BJ (cell line): ENCODE results near the gene ITPRIPL2. TPM values are rescaled to one million over a fixed set of nuclear protein-coding genes. Genes with fewer than 3 reads are reported as not detected.

Source experiments
- CTCF ChIA-PET: fragments of 350-600 bp; formaldehyde crosslinking; extraction: SDS; loops from one replicate; lab custom pipeline; 2021; ENCODE audit warnings: antibody characterized with exemption, inconsistent platforms; lab: Yijun Ruan, JAX
- POLR2A ChIA-PET: fragments of 300-600 bp; sonication (Branson Sonifier 250); formaldehyde crosslinking; extraction: SDS; loops from one replicate; lab custom pipeline; 2021; ENCODE audit warnings: antibody characterized with exemption; lab: Charles Lee
- DNase-seq: peaks from one replicate; pipeline ENCODE4 v3.0.0-alpha.2; 2011; ENCODE audit warnings: low read depth
- H3K27me3 ChIP-seq: 2 replicates; pipeline ENCODE4 v1.6.0; 2011; ENCODE audit warnings: low read length; ENCODE audit not compliant: control insufficient read depth, insufficient read depth
- H3K36me3 ChIP-seq: 2 replicates; pipeline ENCODE4 v1.5.1; 2011; ENCODE audit warnings: low read length; ENCODE audit not compliant: control insufficient read depth, insufficient read depth
- H3K4me3 ChIP-seq: 2 replicates; pipeline ENCODE4 v1.5.1; 2011; ENCODE audit warnings: low read depth, mild to moderate bottlenecking, control low read depth, low read length
- CTCF ChIP-seq: IDR thresholded peaks from 2 replicates; pipeline ENCODE4 v1.5.1; 2011; ENCODE audit warnings: low read depth, mild to moderate bottlenecking, control low read depth, inconsistent platforms, low read length, moderate library complexity; ENCODE audit not compliant: insufficient read depth
- polyA plus RNA-seq: library from polyadenylated mRNA; depleted of rRNA; stranded (reverse); fragments of >200 nt; gene quantifications from 2 replicates; pipeline ENCODE4 v1.2.3, GENCODE V29; 2011

The ITPRIPL2 gene
- polyA plus RNA-seq, 1 experiment, result 14.9 TPM

GRCh38 chr16:19071811-19072777 is 41.7 kb upstream of the ITPRIPL2 start:
- no peak for DNase-seq
- Histone ChIP-seq H3K4me3 (no peak overlapping the region), H3K36me3 (peaks cover 11% of the 10 kb centered on the region), H3K27me3 (no peaks in the 10 kb centered on the region)
- TF ChIP-seq CTCF, result peak; percentile 86
- ChIA-PET POLR2A (no interaction called here), CTCF (interaction anchor here (0.6 to 3.9 kb wide), 10 partner anchors 9 to 156 kb away, joined by 3 to 36 read pairs (median 4); partner anchors contain the start of gene TMC7)

- TF ChIP-seq CTCF, result no peak
- no peaks in the 10 kb centered on the region for H3K27me3 ChIP-seq
- H3K36me3 ChIP-seq, result peaks cover 11% of the 10 kb centered on the region
- POLR2A ChIA-PET, result no interaction called here
- CTCF ChIA-PET, result interaction anchor here (0.5 to 3.9 kb wide), 5 partner anchors 12 to 483 kb away, joined by 3 to 36 read pairs (median 14); partner anchors contain the start of gene TMC7
- no peak for DNase-seq
- no peak overlapping the region for H3K4me3 ChIP-seq
Observed at GRCh38 chr16:19073344-19073743, 40.4 kb upstream of the ITPRIPL2 start.

- H3K27me3 ChIP-seq, result no peaks in the 10 kb centered on the region
- ChIA-PET CTCF (interaction anchor here (0.5 to 3.9 kb wide), 5 partner anchors 12 to 92 kb away, joined by 3 to 36 read pairs (median 14); partner anchors contain the start of gene TMC7), POLR2A (no interaction called here)
- H3K36me3 ChIP-seq, result peaks cover 13% of the 10 kb centered on the region
- no peak for TF ChIP-seq CTCF
- no peak for DNase-seq
- H3K4me3 ChIP-seq, result no peak overlapping the region
Observed at GRCh38 chr16:19073863-19074262, 39.9 kb upstream of the ITPRIPL2 start.

GRCh38 chr16:19075511-19075910 is 38.3 kb upstream of the ITPRIPL2 start:
- TF ChIP-seq CTCF, result no peak
- Histone ChIP-seq H3K27me3 (no peaks in the 10 kb centered on the region), H3K36me3 (peaks cover 13% of the 10 kb centered on the region), H3K4me3 (no peak overlapping the region)
- ChIA-PET CTCF (interaction anchor here (0.8 kb wide), 1 partner anchor 10 kb away, joined by 4 read pairs; no protein-coding TSS in a partner anchor), POLR2A (no interaction called here)
- no peak for DNase-seq

GRCh38 chr16:19077879-19078278 is 35.9 kb upstream of the ITPRIPL2 start:
- ChIA-PET CTCF (interaction anchor here (1.7 kb wide), 1 partner anchor 8 kb away, joined by 11 read pairs; no protein-coding TSS in a partner anchor), POLR2A (no interaction called here)
- Histone ChIP-seq H3K36me3 (peaks cover 9% of the 10 kb centered on the region), H3K4me3 (no peak overlapping the region), H3K27me3 (no peaks in the 10 kb centered on the region)
- DNase-seq, result no peak
- no peak for TF ChIP-seq CTCF
